NCI-H2196 treated with DMSO at 0.1 percent for 48 hours (cell line): ENCODE data around the gene IP6K2.

Experiments
- DNase-seq: peaks from one replicate; lab custom pipeline; 2025; ENCODE audit not compliant: unreplicated experiment; lab: John Stamatoyannopoulos, UW

The IP6K2 gene

DNA sequence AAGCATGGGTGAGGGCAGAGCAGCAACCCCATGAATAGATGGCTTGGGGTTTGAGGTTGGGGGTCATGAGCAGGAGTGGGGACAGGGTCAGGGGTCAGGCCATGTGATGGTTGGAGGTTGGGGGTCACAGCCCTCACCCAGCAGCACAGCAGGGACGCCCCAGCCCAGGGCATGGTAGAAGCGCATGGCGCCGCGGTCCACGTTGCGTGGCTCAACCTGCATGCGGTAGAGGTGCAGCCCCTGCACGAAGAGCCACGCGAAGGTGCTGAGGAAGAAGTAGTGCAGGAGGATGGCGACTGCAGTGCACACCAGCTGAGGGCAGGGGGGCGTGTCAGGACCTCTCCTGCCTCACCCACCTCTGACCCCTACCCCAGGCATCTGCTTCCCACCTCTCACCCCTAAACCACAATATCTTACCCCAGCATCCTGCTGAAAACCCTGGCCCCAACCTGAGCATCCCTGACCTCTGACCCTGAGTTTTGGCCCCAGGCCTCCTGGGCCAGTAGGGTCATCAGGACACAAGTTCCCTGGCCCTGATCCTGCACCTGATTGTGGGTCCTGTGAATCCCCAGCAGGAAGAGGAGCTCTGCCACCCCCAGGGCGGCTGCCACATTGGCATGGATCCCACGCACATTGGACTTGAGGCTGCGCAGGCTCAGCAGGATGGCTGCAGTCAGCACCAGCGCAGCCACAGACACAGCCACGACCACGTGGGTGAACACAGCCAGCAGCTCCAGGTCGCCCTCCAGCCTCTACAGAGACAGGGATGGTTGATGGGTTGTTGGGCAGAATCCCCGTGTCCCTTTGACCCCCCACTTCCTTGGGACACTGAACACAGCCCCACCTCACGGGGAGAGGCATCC, 71.9 kb downstream of the IP6K2 start:
- no peak for DNase-seq

- DNase-seq, result no peak
Measured at GRCh38 chr3:48642605-48643004, 74.4 kb downstream of the IP6K2 start.

GRCh38 chr3:48641396-48641795, 75.6 kb downstream of the IP6K2 start:
- no peak for DNase-seq

DNA sequence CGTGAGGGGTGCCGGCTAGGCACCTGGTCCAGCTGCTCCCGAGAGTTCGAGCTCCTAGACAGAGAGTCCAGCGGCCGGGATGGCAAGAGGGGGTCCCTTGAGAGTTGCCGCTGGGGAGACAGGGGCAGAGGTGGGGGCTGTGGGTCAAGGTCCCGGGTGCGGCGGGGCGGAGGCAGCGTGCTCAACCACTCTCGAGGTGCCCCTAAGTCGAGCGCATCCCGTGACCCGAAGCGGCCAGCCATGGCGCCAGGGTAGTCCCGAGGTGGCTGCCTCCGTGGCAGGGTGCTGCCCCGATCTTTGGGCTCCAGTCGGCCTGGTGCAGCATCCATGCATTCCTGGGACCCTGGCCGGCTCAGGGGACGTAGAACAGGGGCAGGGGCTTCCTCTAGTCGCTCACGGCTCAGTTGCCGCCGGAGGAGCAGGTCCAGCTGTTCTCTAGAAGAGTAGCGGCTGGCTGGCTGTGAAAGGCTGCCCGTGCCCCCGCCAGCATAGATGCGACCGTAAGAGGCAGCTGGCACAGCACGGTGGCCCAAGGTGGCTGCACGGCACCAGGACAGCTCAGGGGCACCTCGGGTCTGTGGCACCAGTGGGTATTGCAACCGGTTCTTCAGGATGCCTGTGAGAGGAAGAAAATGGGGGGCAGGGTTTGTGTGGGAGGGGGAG, 76.9 kb downstream of the IP6K2 start:
- DNase-seq, result no peak
